ENCODE data around the gene ATG2A. TPM values are rescaled to one million over a fixed set of nuclear protein-coding genes. Genes with fewer than 3 reads are reported as not detected.

The ATG2A gene
- total RNA-seq, 1 donor from 2014 or later: 25.8 TPM

- DNase-seq (ENCODE audit: low read depth): no peak
- peak overlapping the region; percentile 94 for H3K4me3 ChIP-seq (ENCODE audit: low read depth, low read length)
- TF ChIP-seq, protein P1, sequence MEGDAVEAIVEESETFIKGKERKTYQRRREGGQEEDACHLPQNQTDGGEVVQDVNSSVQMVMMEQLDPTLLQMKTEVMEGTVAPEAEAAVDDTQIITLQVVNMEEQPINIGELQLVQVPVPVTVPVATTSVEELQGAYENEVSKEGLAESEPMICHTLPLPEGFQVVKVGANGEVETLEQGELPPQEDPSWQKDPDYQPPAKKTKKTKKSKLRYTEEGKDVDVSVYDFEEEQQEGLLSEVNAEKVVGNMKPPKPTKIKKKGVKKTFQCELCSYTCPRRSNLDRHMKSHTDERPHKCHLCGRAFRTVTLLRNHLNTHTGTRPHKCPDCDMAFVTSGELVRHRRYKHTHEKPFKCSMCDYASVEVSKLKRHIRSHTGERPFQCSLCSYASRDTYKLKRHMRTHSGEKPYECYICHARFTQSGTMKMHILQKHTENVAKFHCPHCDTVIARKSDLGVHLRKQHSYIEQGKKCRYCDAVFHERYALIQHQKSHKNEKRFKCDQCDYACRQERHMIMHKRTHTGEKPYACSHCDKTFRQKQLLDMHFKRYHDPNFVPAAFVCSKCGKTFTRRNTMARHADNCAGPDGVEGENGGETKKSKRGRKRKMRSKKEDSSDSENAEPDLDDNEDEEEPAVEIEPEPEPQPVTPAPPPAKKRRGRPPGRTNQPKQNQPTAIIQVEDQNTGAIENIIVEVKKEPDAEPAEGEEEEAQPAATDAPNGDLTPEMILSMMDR (conservative IDR thresholded peaks at IDR 0.05; ENCODE audit: low read depth, low read length): no peak
Measured at GRCh38 chr11:64924910-64925284, 7.9 kb upstream of the ATG2A start.

GRCh38 chr11:64923944-64924909, 7.2 kb upstream of the ATG2A start, which contains the start of gene PPP2R5B:
Gene PPP2R5B, plus strand, starts transcription at chr11:64924689. Its CDS starts 1,046 bp downstream, at chr11:64925735.
- TF ChIP-seq, protein P1 (conservative IDR thresholded peaks at IDR 0.05; ENCODE audit: low read depth, low read length): no peak
- H3K4me3 ChIP-seq (ENCODE audit: low read depth, low read length): peak within 1 kb of the TSS; percentile 94

GRCh38 chr11:64923151-64923661, 6.2 kb upstream of the ATG2A start:
- TF ChIP-seq, protein P1 (conservative IDR thresholded peaks at IDR 0.05; ENCODE audit: low read depth, low read length): no peak
- no peak overlapping the region for H3K4me3 ChIP-seq (ENCODE audit: low read depth, low read length)
- no peak for DNase-seq (ENCODE audit: low read depth)

More at GRCh38 chr11:64923944-64924909, 7.2 kb upstream of the ATG2A start, which contains the start of gene PPP2R5B:
- no peak for DNase-seq (ENCODE audit: low read depth)

DNA sequence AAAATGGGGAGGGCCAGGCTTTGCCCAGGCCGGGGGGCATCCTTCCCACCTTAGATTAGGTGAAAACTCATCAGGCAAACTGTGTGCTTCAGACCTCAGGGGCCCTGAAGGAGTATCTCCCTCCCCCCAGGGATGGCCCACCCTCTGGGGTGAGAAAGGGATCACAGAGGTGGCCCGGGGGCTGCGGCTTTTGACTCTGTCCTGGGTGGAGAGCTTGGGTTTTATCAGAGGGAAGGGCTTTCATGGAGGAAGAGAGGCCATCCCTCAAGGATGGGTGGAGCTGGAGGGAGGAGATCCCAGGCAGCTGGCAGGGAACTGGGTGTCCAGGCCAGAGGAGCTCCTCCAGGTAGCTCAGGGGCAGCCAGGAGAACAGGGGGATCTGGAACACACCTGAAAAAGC, 4.4 kb upstream of the ATG2A start:
- TF ChIP-seq, protein P1 (conservative IDR thresholded peaks at IDR 0.05; ENCODE audit: low read depth, low read length): no peak
- H3K4me3 ChIP-seq (ENCODE audit: low read depth, low read length): no peak overlapping the region
- DNase-seq (ENCODE audit: low read depth): no peak

DNA sequence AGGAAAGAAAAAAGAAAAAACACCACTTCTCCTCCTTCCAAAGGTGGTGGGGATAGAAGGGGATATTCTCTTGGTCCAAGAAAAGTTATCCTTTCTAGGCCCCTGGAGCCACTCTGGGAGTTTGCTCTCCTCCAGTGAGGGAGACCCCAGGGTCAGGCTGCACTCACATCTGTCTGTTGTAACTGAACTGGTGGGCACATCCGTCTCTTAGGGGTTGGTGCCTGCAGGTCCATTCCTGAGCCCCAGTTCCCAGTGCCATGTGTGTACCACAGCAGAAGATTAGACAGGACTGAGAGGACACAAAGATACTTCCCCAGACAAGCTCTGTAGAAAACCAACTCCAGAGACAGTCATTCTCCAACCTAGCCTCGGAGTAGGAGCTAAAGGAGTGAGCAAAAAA, 3.1 kb upstream of the ATG2A start:
- TF ChIP-seq, protein P1 (conservative IDR thresholded peaks at IDR 0.05; ENCODE audit: low read depth, low read length): no peak
- H3K4me3 ChIP-seq (ENCODE audit: low read depth, low read length): no peak overlapping the region
- DNase-seq (ENCODE audit: low read depth): no peak

GRCh38 chr11:64919627-64920026, 2.6 kb upstream of the ATG2A start:
- DNase-seq (ENCODE audit: low read depth): no peak
- no peak overlapping the region for H3K4me3 ChIP-seq (ENCODE audit: low read depth, low read length)
- TF ChIP-seq, protein P1 (conservative IDR thresholded peaks at IDR 0.05; ENCODE audit: low read depth, low read length): no peak

Measured in epithelial cell of proximal tubule (primary cell).